HG02970 (cell line): ENCODE data around the gene MTPN.

Experiments
- ATAC-seq: cut with Tn5 transposase; IDR thresholded peaks from one replicate; pipeline ENCODE4 v1.9.1; 2021; ENCODE audit warnings: mild to moderate bottlenecking, moderate library complexity, moderate number of reproducible peaks; ENCODE audit not compliant: unreplicated experiment, low FRiP score

Gene MTPN

GRCh38 chr7:135930565-135931461, 46.3 kb downstream of the MTPN start:
- ATAC-seq: no peak

DNA sequence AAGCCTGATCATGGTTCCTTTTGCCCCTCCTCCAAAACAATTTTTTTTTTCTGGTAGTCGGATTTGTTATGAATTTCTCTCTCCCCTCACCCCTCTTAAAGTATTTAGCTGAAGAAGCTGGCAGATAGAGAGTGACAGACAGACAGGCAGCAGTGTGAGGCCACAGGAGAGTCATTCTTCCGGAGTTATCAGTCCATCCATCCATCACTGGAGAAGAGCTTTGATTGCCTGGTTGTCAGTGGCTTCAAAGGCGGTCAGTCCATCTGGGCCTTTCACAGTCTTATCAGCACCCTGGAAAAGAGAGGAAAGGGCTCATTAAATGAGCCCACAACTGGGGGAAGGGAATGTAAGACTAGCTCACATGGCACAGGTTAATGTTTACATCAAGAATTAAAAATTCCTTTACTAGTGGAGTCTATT, 47.4 kb downstream of the MTPN start:
- no peak for ATAC-seq

DNA sequence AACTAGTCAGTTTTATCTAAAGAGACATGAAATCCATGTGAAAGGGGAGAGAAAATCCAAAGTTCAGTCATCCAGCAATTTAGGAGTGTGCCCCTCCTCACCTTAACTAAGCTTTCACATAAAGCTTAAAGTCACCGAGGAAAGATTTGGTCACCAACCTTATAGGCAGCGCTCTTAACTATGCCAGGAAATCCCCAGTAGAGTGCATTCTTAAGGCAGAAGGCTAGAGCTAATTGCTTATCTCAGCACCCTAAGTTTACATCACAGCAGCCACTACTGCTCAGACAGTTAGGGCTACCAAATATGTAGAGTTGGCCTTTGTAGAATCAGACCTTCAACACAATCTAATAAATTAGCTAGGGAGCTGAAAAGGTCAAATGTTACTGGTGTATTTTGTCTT, 47.9 kb downstream of the MTPN start:
- no peak for ATAC-seq

DNA sequence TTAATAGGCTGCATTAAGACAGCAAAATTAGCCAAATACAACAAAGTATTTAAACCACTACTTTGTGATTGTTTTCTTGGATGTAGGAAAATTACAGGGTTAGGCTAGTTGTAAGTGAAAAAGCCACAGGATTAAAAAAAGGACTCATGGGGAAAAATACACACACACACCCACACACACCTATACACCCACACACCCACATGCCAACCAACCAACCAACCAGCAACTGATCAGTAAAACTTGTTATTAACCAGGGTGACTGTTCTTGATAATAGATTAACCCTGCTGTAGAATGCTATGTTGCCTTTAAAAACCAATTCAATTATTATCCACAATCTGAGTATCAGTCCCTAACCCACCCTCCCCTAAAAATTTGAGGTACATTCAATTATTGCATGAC, 49.0 kb downstream of the MTPN start:
- no peak for ATAC-seq

GRCh38 chr7:135925210-135925609, 51.9 kb downstream of the MTPN start:
- ATAC-seq: no peak

GRCh38 chr7:135924302-135924701, 52.9 kb downstream of the MTPN start:
- ATAC-seq: no peak

DNA sequence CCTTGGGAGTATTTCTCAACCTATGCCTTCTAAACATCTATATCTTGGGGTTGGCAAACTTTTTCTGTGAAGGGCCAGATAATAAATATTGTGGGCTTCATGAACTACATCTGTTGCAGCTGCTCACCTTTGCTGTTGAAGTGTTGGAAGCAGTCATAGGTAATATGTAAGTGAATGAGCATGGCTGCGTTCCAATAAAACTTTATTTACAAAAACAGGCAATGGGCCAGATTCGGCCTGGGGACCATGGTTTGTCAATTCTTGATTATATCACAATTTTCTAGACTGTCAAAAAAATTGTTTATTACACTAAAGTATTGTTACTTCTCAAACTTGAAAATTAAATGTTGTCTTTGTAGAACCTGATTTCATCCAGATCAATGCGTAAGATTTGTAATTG, 54.9 kb downstream of the MTPN start:
- ATAC-seq: no peak

DNA sequence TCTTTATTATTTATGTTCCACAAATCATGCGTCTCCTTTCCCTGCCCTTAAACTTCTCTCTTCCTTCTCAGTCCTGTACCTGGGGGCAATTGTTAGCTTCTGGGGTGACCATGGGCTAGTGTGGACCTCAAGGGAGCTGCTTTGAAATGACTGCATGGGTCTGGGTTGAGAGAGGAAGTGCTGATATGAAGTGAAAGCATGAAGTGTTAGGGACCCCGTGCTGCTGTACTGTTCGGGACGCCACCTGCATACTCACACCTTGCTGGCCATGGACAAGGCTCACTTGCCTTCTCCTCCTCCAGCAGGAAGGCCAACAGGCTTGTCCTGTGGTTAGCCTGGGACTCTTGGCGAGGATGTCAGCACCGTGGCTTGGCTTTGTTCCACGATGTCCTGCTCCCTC, 56.7 kb downstream of the MTPN start:
- ATAC-seq: no peak

GRCh38 chr7:135919071-135919841, 57.9 kb downstream of the MTPN start:
- ATAC-seq: no peak

- no peak for ATAC-seq
Observed at GRCh38 chr7:135918134-135918533, 59.0 kb downstream of the MTPN start.

DNA sequence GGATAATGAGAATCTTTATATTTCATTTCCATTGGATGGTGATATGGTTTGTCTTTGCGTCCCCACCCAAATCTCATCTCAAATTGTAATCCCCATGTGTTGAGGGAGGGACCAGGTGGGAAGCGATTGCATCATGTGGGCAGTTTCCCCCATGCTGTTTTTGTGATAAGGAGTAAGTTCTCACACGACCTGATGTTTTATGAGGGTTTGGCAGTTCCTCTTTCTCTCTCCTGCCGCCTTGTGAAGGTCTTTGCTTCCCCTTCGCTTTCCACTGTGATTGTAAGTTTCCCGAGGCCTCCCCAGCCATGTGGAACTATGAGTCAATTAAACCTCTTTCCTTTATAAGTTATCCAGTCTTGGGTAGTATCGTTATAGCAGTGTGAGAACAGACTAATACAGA, 59.4 kb downstream of the MTPN start:
- ATAC-seq: no peak

DNA sequence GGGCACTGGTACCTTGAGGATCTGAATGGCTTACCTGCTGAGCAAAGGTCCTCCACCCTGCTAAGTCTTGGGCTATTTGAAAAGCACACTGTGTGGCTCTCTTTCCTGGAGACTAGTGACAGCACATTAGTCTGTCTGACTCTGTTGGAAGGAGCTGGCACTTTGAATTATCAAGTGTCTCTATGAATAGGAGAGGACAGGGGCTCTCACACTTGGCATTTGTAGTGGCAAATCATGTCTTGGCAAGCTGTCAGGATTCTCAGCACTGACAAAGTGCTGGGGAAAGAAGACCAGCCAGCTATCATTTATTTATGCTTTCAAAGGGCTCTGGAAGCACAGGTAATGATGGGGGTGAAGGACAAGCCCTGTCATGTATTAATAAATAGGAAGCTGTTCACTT, 62.8 kb downstream of the MTPN start:
- no peak for ATAC-seq

DNA sequence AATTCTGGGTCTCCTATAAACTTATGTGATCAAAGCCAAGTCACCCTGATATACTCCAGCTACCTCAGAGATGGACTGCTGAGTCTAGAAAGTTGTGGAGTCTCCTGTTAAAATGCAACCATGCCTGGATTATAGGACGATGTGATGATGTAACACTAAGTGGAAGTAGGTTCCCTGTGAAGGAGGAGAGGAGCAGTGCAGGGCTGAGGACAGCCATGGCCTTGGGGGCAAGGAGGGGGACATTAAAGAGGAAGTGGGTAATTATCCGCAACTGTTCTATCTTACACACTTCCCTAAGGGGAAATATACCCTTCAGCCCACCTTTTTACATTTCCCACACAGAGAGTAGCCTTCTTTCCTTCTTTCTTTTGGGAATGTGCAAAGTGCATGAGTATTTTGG, 63.8 kb downstream of the MTPN start:
- no peak for ATAC-seq

DNA sequence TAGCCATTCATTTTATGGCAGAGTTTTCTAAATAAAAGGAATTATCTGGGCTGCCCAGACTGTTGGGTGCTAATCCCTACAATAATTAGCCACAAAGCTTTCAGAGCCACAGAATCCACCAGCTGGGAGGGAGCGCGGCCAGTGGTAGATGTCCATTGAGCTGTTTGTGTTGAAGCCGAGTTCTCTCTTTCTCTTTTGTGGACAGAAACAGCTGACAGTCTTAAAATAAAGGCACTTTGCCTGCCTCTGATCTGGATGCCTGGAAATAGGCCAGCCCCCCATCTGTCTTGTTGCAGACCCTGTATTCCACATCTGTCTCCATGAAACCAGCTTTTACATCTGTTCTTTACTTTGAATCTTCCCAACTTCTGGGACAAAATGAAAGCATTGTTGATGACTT, 66.1 kb downstream of the MTPN start:
- ATAC-seq: no peak

- ATAC-seq: no peak
Observed at GRCh38 chr7:135910393-135911036, 66.6 kb downstream of the MTPN start.

DNA sequence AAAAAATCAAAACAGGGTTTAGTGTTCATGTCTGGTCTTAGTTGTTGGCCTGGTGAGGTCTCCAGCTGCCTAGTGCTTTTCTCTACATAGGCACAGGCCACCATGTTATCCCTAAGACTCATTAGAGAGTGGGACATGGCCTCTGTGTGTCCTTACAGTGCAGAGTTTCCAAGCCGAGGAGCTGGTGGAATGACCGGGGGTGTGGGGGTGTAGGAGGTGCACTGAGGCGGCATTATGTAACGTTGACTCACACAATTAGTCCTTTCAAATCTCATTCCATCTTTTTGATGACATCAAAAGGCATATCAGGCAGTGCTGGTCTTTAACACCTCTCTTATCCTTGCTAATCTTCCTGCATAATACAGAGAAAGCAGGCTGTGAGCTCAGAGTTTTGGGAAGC, 71.3 kb downstream of the MTPN start:
- ATAC-seq: no peak

- no peak for ATAC-seq
Observed at GRCh38 chr7:135905355-135905754, 71.8 kb downstream of the MTPN start.

GRCh38 chr7:135904282-135904681, 72.9 kb downstream of the MTPN start:
- no peak for ATAC-seq

GRCh38 chr7:135901585-135902540, 75.3 kb downstream of the MTPN start:
- ATAC-seq: no peak

DNA sequence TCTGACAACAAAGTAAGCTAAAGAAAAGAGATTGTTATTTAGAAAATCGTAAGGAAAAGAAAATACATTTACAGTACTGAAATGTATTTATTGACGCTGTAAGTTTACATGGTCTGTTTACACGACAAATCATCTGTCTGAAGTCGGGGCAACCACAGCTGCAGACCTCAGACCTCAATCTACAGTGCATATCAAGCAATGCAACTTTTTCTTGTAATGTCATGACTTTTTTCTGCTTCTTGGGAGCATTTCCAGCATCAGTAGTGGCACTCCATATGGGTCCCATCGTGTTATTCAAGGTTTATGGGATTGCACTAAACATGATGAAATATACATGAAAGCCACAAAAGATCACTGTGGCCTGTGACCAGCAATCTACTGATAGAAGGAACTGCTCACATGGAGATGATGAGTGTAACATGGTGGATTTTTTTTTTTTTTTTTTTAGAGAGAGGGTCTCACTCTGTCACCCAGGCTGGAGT, 77.1 kb downstream of the MTPN start:
- ATAC-seq: no peak
